K562 (cell line): ENCODE data around the gene NUDT22. TPM values are rescaled to one million over a fixed set of nuclear protein-coding genes. Genes with fewer than 3 reads are reported as not detected.

Source experiments
- CTBP1 ChIP-seq: fragments of 450-650 bp; IDR thresholded peaks from 2 replicates; pipeline ENCODE4 v1.6.1; 2016; ENCODE audit warnings: borderline replicate concordance
- CTCF ChIP-seq, 3 experiments: IDR thresholded peaks in 2 of 3; conservative IDR thresholded peaks in 1 of 3; 2 replicates each; pipeline ENCODE4 v1.5.1; 2011 to 2012; ENCODE audit warnings: low read length in 3 of 3, mild to moderate bottlenecking in 3 of 3, control low read depth in 2 of 3, improper control_type of control experiment in 1 of 3, inconsistent platforms in 1 of 3, low read depth in 1 of 3, mixed read lengths in 1 of 3, moderate library complexity in 1 of 3; ENCODE audit not compliant: insufficient read depth in 2 of 3
- GATAD2A ChIP-seq: fragments of 450-650 bp; IDR thresholded peaks from 2 replicates; pipeline ENCODE4 v1.6.1; 2017
- HMGXB4 ChIP-seq: sonication (generic); formaldehyde crosslinking; IDR thresholded peaks from 2 replicates; pipeline ENCODE4 v1.8.1; 2023; ENCODE audit warnings: mild to moderate bottlenecking, missing genetic modification reagents
- MYC ChIP-seq, 2 experiments: fragments of 250-450 bp in 1 of 2; sonication (Bioruptor Pico) in 1 of 2; IDR thresholded peaks; 2 replicates each; pipeline versions ENCODE4 v1.5.1 to v1.6.1; 2012 to 2021; ENCODE audit warnings: low read depth in 2 of 2, borderline replicate concordance in 1 of 2, improper control_type of control experiment in 1 of 2, low read length in 1 of 2, mild to moderate bottlenecking in 1 of 2, moderate library complexity in 1 of 2
- NR2C2 ChIP-seq, 2 experiments: fragments of 200-800 bp in 1 of 2; sonication (Bioruptor generic) in 1 of 2; sonication (generic) in 1 of 2; formaldehyde crosslinking in 1 of 2; IDR thresholded peaks; 2 replicates each; pipeline versions ENCODE4 v1.6.1 to v1.8.0; 2016 to 2022; ENCODE audit warnings: mild to moderate bottlenecking in 1 of 2, missing compliant biosample characterization in 1 of 2, missing genetic modification characterization in 1 of 2, missing genetic modification reagents in 1 of 2
- PHF8 ChIP-seq: fragments of 200-600 bp; sonication (generic); IDR thresholded peaks from 2 replicates; pipeline ENCODE4 v1.6.1; 2012; ENCODE audit warnings: mixed run types, mild to moderate bottlenecking, inconsistent platforms, low read length, moderate library complexity, borderline replicate concordance
- SFPQ ChIP-seq: fragments of 200-400 bp; formaldehyde crosslinking; IDR thresholded peaks from 2 replicates; pipeline ENCODE4 v1.6.1; 2017; ENCODE audit warnings: mild to moderate bottlenecking, low read depth, low read length, moderate library complexity
- TRIM25 ChIP-seq: fragments of 450-650 bp; IDR thresholded peaks from 2 replicates; pipeline ENCODE4 v1.7.0; 2016; ENCODE audit warnings: borderline replicate concordance
- polyA plus RNA-seq, 8 experiments: library from polyadenylated mRNA; depleted of rRNA in 4 of 8; stranded (reverse) in 5 of 8; unstranded in 3 of 8; fragments of >200 nt; fragmentation: Nextera tagmentation in 2 of 8; fragmentation: Illumina TruSeq in 1 of 8; extraction: Ambion mirVana in 2 of 8; extraction: Trizol in 1 of 8; gene quantifications; 2 replicates each; pipeline versions ENCODE4 v1.2.1 to v1.2.3, GENCODE V29; 2011 to 2014; ENCODE audit warnings: inconsistent platforms in 1 of 8, missing spikeins in 1 of 8
- total RNA-seq, 7 experiments: library from RNA; depleted of rRNA in 6 of 7; stranded (reverse); fragments of >200 nt in 6 of 7; fragmentation: Illumina TruSeq in 2 of 7; extraction: Trizol in 2 of 7; gene quantifications; 2 replicates each; pipeline versions ENCODE4 v1.2.1 to v1.2.3, GENCODE V29; 2011 to 2021; ENCODE audit warnings: low replicate concordance in 1 of 7

Gene NUDT22
- total and polyA plus RNA-seq, 9 of the 15 experiments (the other 6 are each of a cell fraction or from before 2014, with no cell fraction given): 6.3 to 92.6 (median 37.4) TPM

GRCh38 chr11:64251016-64251752 lies 25.1 kb downstream of the NUDT22 start, which contains the start of gene PLCB3 (continued):
- peak; percentile 85; the same call in 1 of the 2 replicates for TF ChIP-seq HMGXB4 (CRISPR knock-in tag)
- TF ChIP-seq CTCF (IDR thresholded peaks at IDR 0.05 in 2 of 3, conservative IDR thresholded peaks at IDR 0.05 in 1 of 3; ENCODE audit: insufficient read depth in 2 of 3, low read depth in 1 of 3, low read length in 3 of 3): peak; percentile 60 to 78 (median 63)
- peak; percentile 67 for TF ChIP-seq MYC (IDR thresholded peaks at IDR 0.05; ENCODE audit: low read depth, low read length)
- no peak for TF ChIP-seq MYC (CRISPR knock-in tag; IDR thresholded peaks at IDR 0.05; ENCODE audit: borderline replicate concordance, low read depth)
- TF ChIP-seq PHF8: peak; percentile 77; the same call in 1 of the 2 replicates
- no peak for TF ChIP-seq CTBP1
- no peak for TF ChIP-seq NR2C2 (CRISPR knock-in tag; IDR thresholded peaks at IDR 0.05)
- peak; percentile 15; the same call in 1 of the 2 replicates for TF ChIP-seq NR2C2 (tag; IDR thresholded peaks at IDR 0.05)
- peak; percentile 59; the same call in 1 of the 2 replicates for TF ChIP-seq GATAD2A
- TF ChIP-seq TRIM25: no peak
- no peak for TF ChIP-seq SFPQ
